DND-41 (cell line): ENCODE results near the gene LRTM2.

Source experiments
- CTCF ChIP-seq: IDR thresholded peaks from 2 replicates; pipeline ENCODE4 v1.5.1; 2012; ENCODE audit warnings: borderline replicate concordance, low read length, moderate library complexity, mild to moderate bottlenecking; ENCODE audit not compliant: poor library complexity, severe bottlenecking; ENCODE audit errors: extremely low read depth
- EZH2 ChIP-seq: IDR thresholded peaks from 3 replicates; pipeline ENCODE4 v1.6.1; 2012; ENCODE audit warnings: borderline replicate concordance, low read depth, mild to moderate bottlenecking, moderate library complexity, low read length, inconsistent platforms; ENCODE audit not compliant: severe bottlenecking

GRCh38 chr12:1873531-1874510, 53.5 kb downstream of the LRTM2 start:
- TF ChIP-seq CTCF = no peak
- no peak for TF ChIP-seq EZH2
